Nephron (organoid): ENCODE data around the gene ADRA2C.

Experiments used
- H3K27ac Mint-ChIP-seq, 3 experiments: 2 replicates each; pipeline ENCODE4 v1.8.0; 2020; ENCODE audit warnings: mixed read lengths in 3 of 3, mild to moderate bottlenecking in 2 of 3, moderate library complexity in 1 of 3
- H3K27me3 Mint-ChIP-seq: 2 replicates; pipeline ENCODE4 v1.8.0; 2021; ENCODE audit warnings: low read depth, mild to moderate bottlenecking, moderate library complexity, mixed read lengths
- H3K36me3 Mint-ChIP-seq: 2 replicates; pipeline ENCODE4 v1.8.0; 2020; ENCODE audit warnings: low read depth, mixed read lengths
- H3K4me1 Mint-ChIP-seq: 2 replicates; pipeline ENCODE4 v1.8.0; 2020; ENCODE audit warnings: mixed read lengths
- H3K4me3 Mint-ChIP-seq, 3 experiments: 2 replicates each; pipeline ENCODE4 v1.8.0; 2020; ENCODE audit warnings: mild to moderate bottlenecking in 3 of 3, mixed read lengths in 3 of 3, moderate library complexity in 2 of 3
- H3K9me3 Mint-ChIP-seq: 2 replicates; pipeline ENCODE4 v1.8.0; 2020; ENCODE audit warnings: mixed read lengths
- TF ChIP-seq, protein P1 (sequence below), 3 experiments: fragments of 200-600 bp; sonication (generic); IDR thresholded peaks; one replicate each; pipeline ENCODE4 v1.5.0; 2021; ENCODE audit warnings: antibody characterized with exemption in 3 of 3; ENCODE audit not compliant: unreplicated experiment in 3 of 3

Gene ADRA2C

DNA sequence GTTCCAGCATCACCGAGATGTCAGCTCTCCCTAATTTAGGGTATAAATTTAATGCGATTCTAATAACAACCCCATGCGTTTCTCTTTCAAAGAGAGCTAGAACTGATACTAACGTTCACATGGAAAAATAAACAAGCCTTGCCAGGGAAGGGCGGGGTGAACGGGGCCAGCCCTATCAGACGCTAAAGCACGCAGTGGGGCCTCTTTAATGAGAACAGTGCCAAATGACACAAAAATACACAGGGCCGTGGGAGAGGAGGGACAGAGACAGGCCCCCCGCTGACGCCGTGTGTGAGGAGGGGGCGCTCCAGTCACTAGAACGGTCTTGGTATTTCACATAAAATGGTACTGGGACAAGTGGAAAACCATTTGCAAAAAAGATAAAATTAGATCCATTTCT lies 21.3 kb upstream of the ADRA2C start:
- Mint-ChIP-seq H3K27me3 (peaks cover 74% of the 10 kb centered on the region), H3K4me3 (no peak overlapping the region), H3K4me1 (peaks cover 23% of the 10 kb centered on the region), H3K36me3 (no peaks in the 10 kb centered on the region), H3K9me3 (peaks cover 9% of the 10 kb centered on the region), H3K27ac (no peak overlapping the region)
- TF ChIP-seq, protein P1, sequence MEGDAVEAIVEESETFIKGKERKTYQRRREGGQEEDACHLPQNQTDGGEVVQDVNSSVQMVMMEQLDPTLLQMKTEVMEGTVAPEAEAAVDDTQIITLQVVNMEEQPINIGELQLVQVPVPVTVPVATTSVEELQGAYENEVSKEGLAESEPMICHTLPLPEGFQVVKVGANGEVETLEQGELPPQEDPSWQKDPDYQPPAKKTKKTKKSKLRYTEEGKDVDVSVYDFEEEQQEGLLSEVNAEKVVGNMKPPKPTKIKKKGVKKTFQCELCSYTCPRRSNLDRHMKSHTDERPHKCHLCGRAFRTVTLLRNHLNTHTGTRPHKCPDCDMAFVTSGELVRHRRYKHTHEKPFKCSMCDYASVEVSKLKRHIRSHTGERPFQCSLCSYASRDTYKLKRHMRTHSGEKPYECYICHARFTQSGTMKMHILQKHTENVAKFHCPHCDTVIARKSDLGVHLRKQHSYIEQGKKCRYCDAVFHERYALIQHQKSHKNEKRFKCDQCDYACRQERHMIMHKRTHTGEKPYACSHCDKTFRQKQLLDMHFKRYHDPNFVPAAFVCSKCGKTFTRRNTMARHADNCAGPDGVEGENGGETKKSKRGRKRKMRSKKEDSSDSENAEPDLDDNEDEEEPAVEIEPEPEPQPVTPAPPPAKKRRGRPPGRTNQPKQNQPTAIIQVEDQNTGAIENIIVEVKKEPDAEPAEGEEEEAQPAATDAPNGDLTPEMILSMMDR (IDR thresholded peaks at IDR 0.05; ENCODE audit: unreplicated experiment in 3 of 3): no peak

DNA sequence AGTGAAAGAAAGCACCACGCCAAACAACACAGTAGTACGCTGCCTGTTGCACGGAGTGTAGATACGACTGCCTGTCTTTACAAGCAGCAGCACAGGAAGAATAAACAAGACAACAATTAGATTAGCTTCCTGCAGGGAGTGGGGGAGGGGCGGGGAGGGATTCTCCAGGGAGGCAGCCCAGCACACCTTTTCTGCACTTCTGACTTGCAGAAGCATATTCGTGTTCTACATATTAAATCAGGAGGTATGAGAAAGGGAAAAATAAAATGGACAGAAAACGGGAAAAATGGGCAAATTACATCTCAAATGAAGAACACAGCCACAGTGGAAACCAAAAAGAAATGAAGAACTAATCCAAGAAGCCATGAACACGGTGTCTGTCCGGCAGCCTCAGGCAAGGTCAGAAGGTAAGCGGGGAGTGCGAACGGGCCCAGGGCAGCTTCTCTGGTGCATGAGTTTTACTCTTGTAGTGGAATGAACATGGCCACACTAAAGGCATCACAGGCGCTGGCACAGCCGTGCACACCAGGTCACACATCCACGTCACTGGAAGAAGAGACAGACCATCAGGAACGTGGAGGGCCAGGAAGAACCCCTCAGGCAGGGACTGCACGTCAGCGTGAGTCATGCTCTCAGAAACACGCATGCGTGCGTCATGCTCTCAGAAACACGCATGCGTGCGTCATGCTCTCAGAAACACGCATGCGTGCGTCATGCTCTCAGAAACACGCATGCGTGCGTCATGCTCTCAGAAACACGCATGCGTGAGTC lies 20.1 kb upstream of the ADRA2C start:
- H3K36me3 Mint-ChIP-seq: no peaks in the 10 kb centered on the region
- peaks cover 79% of the 10 kb centered on the region for H3K27me3 Mint-ChIP-seq
- no peak overlapping the region for H3K27ac Mint-ChIP-seq
- TF ChIP-seq, protein P1 (IDR thresholded peaks at IDR 0.05; ENCODE audit: unreplicated experiment in 3 of 3): no peak
- peaks cover 23% of the 10 kb centered on the region for H3K4me1 Mint-ChIP-seq
- H3K9me3 Mint-ChIP-seq: peaks cover 9% of the 10 kb centered on the region
- no peak overlapping the region for H3K4me3 Mint-ChIP-seq

DNA sequence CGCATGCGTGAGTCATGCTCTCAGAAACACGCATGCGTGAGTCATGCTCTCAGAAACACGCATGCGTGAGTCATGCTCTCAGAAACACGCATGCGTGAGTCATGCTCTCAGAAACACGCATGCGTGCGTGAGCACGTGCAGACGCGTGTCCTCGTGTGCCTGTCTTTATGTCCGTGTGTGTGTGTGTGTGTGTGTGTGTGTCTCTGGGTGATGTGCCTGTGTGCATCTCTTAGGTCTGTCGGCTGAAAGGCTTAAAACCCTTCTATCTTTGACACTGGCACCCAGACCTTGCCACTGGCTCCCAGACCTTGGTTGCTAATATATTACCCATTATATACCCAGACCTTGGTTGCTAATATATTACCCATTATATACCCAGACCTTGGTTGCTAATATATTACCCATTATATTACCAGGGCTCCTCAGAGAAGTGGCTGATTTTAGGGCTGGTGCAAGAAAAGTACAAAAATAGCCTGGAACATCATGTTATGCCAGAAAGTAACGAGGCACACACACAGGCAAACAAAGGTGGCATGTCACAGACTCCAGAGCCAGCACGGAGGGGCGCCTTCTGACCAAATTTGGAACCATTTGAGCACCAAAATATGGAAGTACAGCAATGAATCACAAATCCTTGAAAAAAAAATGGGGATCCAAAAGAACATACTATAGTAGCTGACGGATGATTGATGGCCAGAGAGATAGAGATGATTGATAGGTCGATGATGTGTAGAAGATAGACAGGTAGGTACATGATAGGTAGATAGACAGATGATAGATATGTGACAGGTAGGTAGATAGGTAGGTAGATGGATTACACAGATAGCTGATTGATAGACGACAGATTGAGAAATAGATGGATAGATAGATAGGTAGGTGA lies 19.2 kb upstream of the ADRA2C start:
- Mint-ChIP-seq H3K27me3 (peaks cover 79% of the 10 kb centered on the region), H3K27ac (peak overlapping the region in 1 of 3 experiments; percentile 66), H3K4me1 (peaks cover 23% of the 10 kb centered on the region), H3K4me3 (no peak overlapping the region), H3K9me3 (peaks cover 7% of the 10 kb centered on the region), H3K36me3 (no peaks in the 10 kb centered on the region)
- TF ChIP-seq, protein P1 (IDR thresholded peaks at IDR 0.05; ENCODE audit: unreplicated experiment in 3 of 3): no peak

DNA sequence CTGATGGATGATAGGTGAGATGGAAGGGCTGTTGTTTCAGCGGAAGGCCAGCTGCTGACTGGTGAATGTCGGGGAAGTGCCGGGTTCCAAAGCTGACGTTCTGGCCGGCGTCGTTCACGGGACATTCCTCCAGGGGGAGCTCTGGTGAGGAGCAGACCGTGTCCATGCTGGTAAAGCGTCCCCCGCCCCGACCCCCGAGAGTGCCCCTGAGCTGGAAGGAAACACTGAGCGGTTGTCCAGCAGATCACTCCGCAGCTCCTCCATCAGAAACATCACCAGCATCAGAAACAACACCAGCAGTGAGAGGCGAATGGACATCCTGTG lies 18.6 kb upstream of the ADRA2C start:
- H3K27me3 Mint-ChIP-seq: peaks cover 81% of the 10 kb centered on the region
- no peak overlapping the region for H3K27ac Mint-ChIP-seq
- H3K9me3 Mint-ChIP-seq: peaks cover 4% of the 10 kb centered on the region
- no peaks in the 10 kb centered on the region for H3K36me3 Mint-ChIP-seq
- TF ChIP-seq, protein P1 (IDR thresholded peaks at IDR 0.05; ENCODE audit: unreplicated experiment in 3 of 3): peak in 2 of 3 experiments; percentile 35 to 37
- H3K4me3 Mint-ChIP-seq: no peak overlapping the region
- peaks cover 23% of the 10 kb centered on the region for H3K4me1 Mint-ChIP-seq

DNA sequence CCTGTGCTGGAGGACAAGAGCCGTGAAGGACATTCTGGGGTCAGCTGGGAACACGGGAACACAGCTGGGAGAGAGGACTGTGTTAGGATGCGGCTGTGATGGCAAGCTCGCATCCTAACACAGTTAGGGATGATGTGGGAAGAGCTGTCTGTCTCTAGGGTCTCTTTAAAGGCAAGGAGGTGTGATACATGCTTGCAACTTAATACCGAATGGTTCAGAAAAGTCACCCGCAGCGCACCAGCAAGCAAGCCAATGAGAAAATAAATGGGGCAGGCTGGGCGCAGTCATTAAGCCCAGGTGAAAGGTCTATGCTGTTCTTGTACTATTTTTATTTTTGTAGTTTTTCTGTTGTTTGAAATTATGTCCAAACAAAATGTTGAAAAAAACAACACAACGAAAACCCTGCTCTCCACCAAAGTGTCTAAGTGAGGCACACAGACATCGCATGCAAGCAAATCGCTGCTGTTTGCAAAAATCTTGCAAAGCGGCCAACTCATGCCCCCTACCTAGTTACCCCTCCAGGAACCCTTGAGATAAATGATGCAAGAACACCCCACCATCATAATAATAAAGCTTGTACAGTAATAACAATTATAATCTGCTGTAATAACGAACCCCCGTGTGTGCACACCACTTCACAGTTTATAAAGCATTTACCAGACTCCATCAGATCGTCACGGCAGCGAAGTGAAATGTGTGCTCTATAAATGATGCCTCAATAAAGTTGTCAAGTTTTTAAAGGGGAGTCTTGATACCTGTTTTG lies 17.9 kb upstream of the ADRA2C start:
- H3K9me3 Mint-ChIP-seq: no peaks in the 10 kb centered on the region
- no peaks in the 10 kb centered on the region for H3K36me3 Mint-ChIP-seq
- no peak overlapping the region for H3K4me3 Mint-ChIP-seq
- TF ChIP-seq, protein P1 (IDR thresholded peaks at IDR 0.05; ENCODE audit: unreplicated experiment in 3 of 3): no peak
- peaks cover 23% of the 10 kb centered on the region for H3K4me1 Mint-ChIP-seq
- peaks cover 75% of the 10 kb centered on the region for H3K27me3 Mint-ChIP-seq
- H3K27ac Mint-ChIP-seq: no peak overlapping the region
